H9 (cell line): Measurements from ENCODE around the gene WSCD2. TPM values are rescaled to one million over a fixed set of nuclear protein-coding genes. Genes with fewer than 3 reads are reported as not detected.

Source experiments
- DNase-seq: peaks from one replicate; pipeline ENCODE4 v3.0.0-alpha.2; 2017
- H2AFZ ChIP-seq: one replicate; pipeline ENCODE4 v1.6.1; 2013; ENCODE audit warnings: mild to moderate bottlenecking, low read length, control low read depth, moderate library complexity
- H2AK5ac ChIP-seq: 2 replicates; pipeline ENCODE4 v1.6.1; 2013; ENCODE audit warnings: low read length, control low read depth, mixed read lengths; ENCODE audit not compliant: insufficient read length
- H2BK120ac ChIP-seq: one replicate; pipeline ENCODE4 v1.6.1; 2013; ENCODE audit warnings: low read depth, mild to moderate bottlenecking, low read length, control low read depth, inconsistent platforms; ENCODE audit not compliant: poor library complexity, severe bottlenecking
- H2BK12ac ChIP-seq: 2 replicates; pipeline ENCODE4 v1.6.1; 2013; ENCODE audit warnings: low read length, control low read depth, mixed read lengths, low read depth; ENCODE audit not compliant: insufficient read length
- H2BK15ac ChIP-seq: 2 replicates; pipeline ENCODE4 v1.6.1; 2013; ENCODE audit warnings: low read depth, low read length, control low read depth
- H2BK20ac ChIP-seq: one replicate; pipeline ENCODE4 v1.6.1; 2013; ENCODE audit warnings: low read depth, mild to moderate bottlenecking, low read length, control low read depth, inconsistent platforms; ENCODE audit not compliant: poor library complexity, severe bottlenecking
- H2BK5ac ChIP-seq: 2 replicates; pipeline ENCODE4 v1.6.1; 2013; ENCODE audit warnings: low read length, control low read depth, mixed read lengths; ENCODE audit not compliant: insufficient read length
- H3K14ac ChIP-seq: 2 replicates; pipeline ENCODE4 v1.6.1; 2013; ENCODE audit warnings: low read length, control low read depth; ENCODE audit not compliant: insufficient read depth
- H3K18ac ChIP-seq: 2 replicates; pipeline ENCODE4 v1.6.1; 2013; ENCODE audit warnings: low read depth, mild to moderate bottlenecking, mixed read lengths, low read length, control low read depth; ENCODE audit not compliant: insufficient read length
- H3K23ac ChIP-seq: 2 replicates; pipeline ENCODE4 v1.6.1; 2013; ENCODE audit warnings: low read length, control low read depth, mixed read lengths, low read depth; ENCODE audit not compliant: insufficient read length
- H3K23me2 ChIP-seq: 2 replicates; pipeline ENCODE4 v1.6.1; 2013; ENCODE audit warnings: low read depth, mild to moderate bottlenecking, mixed read lengths, low read length, control low read depth; ENCODE audit not compliant: insufficient read length, poor library complexity, severe bottlenecking
- H3K27ac ChIP-seq: 2 replicates; pipeline ENCODE4 v1.5.1; 2013; ENCODE audit warnings: low read length, control low read depth, mixed read lengths, low read depth; ENCODE audit not compliant: insufficient read length
- H3K27me3 ChIP-seq: 2 replicates; pipeline ENCODE4 v1.6.1; 2013; ENCODE audit warnings: low read length, control low read depth, inconsistent platforms; ENCODE audit not compliant: insufficient read depth
- H3K4ac ChIP-seq: 2 replicates; pipeline ENCODE4 v1.6.1; 2013; ENCODE audit warnings: low read depth, mild to moderate bottlenecking, control low read depth, inconsistent platforms, low read length, moderate library complexity
- H3K4me1 ChIP-seq: 2 replicates; pipeline ENCODE4 v1.6.1; 2013; ENCODE audit warnings: low read length, control low read depth, inconsistent platforms; ENCODE audit not compliant: insufficient read depth
- H3K4me2 ChIP-seq: 2 replicates; pipeline ENCODE4 v1.6.1; 2013; ENCODE audit warnings: low read length, control low read depth, mixed read lengths; ENCODE audit not compliant: insufficient read length, insufficient read depth
- H3K56ac ChIP-seq: 2 replicates; pipeline ENCODE4 v1.6.1; 2013; ENCODE audit warnings: low read depth, mild to moderate bottlenecking, mixed read lengths, low read length, control low read depth; ENCODE audit not compliant: insufficient read length
- H3K79me1 ChIP-seq: 2 replicates; pipeline ENCODE4 v1.6.1; 2013; ENCODE audit warnings: low read depth, mild to moderate bottlenecking, moderate library complexity, low read length, control low read depth, inconsistent platforms; ENCODE audit not compliant: insufficient read depth, poor library complexity, severe bottlenecking
- H3K79me2 ChIP-seq: 2 replicates; pipeline ENCODE4 v1.6.1; 2013; ENCODE audit warnings: low read length, control low read depth, inconsistent platforms; ENCODE audit not compliant: insufficient read depth
- H3K9ac ChIP-seq: 2 replicates; pipeline ENCODE4 v1.6.1; 2013; ENCODE audit warnings: low read length, control low read depth, mixed read lengths; ENCODE audit not compliant: insufficient read length; ENCODE audit errors: extremely low read depth
- H3K9me3 ChIP-seq: one replicate; pipeline ENCODE4 v1.6.1; 2013; ENCODE audit warnings: low read depth, low read length, inconsistent platforms; ENCODE audit not compliant: control insufficient read depth
- H3T11ph ChIP-seq: one replicate; pipeline ENCODE4 v1.6.1; 2013; ENCODE audit warnings: mild to moderate bottlenecking, low read length, control low read depth, inconsistent platforms
- H4K20me1 ChIP-seq: one replicate; pipeline ENCODE4 v1.6.1; 2013; ENCODE audit not compliant: control insufficient read depth, insufficient read length, insufficient read depth
- H4K5ac ChIP-seq: 2 replicates; pipeline ENCODE4 v1.6.1; 2013; ENCODE audit warnings: low read depth, mild to moderate bottlenecking, mixed read lengths, low read length, control low read depth; ENCODE audit not compliant: insufficient read length
- H4K8ac ChIP-seq: replicated peaks from 2 replicates; pipeline ENCODE4 v1.6.1; 2013; ENCODE audit warnings: low read length, control low read depth, mixed read lengths, low read depth; ENCODE audit not compliant: insufficient read length
- H4K91ac ChIP-seq: 2 replicates; pipeline ENCODE4 v1.6.1; 2013; ENCODE audit warnings: low read depth, mild to moderate bottlenecking, moderate library complexity, mixed read lengths, low read length, control low read depth; ENCODE audit not compliant: insufficient read length
- H3K27ac Mint-ChIP-seq, 3 experiments: 2 replicates in 2 of 3; 3 replicates in 1 of 3; pipeline ENCODE4 v1.8.0; 2020 to 2021; ENCODE audit warnings: mixed read lengths in 3 of 3, mild to moderate bottlenecking in 1 of 3, moderate library complexity in 1 of 3
- H3K27me3 Mint-ChIP-seq: 2 replicates; pipeline ENCODE4 v1.8.0; 2021; ENCODE audit warnings: low read depth, mild to moderate bottlenecking, moderate library complexity, mixed read lengths
- H3K36me3 Mint-ChIP-seq, 3 experiments: 2 replicates in 2 of 3; 3 replicates in 1 of 3; pipeline ENCODE4 v1.8.0; 2020 to 2021; ENCODE audit warnings: low read depth in 3 of 3, mixed read lengths in 3 of 3; ENCODE audit not compliant: insufficient read depth in 1 of 3
- H3K4me1 Mint-ChIP-seq, 2 experiments: 2 replicates each; pipeline ENCODE4 v1.8.0; 2020; ENCODE audit warnings: mixed read lengths in 2 of 2
- H3K4me3 Mint-ChIP-seq, 2 experiments: 2 replicates in 1 of 2; 3 replicates in 1 of 2; pipeline ENCODE4 v1.8.0; 2020 to 2021; ENCODE audit warnings: mild to moderate bottlenecking in 2 of 2, mixed read lengths in 2 of 2, moderate library complexity in 1 of 2
- H3K9me3 Mint-ChIP-seq, 2 experiments: 2 replicates in 1 of 2; 3 replicates in 1 of 2; pipeline ENCODE4 v1.8.0; 2020; ENCODE audit warnings: mild to moderate bottlenecking in 2 of 2, mixed read lengths in 2 of 2, moderate library complexity in 1 of 2
- CTCF ChIP-seq: fragments of 200-600 bp; sonication (generic); conservative IDR thresholded peaks from 3 replicates; pipeline ENCODE4 v1.8.0; 2021; ENCODE audit warnings: antibody characterized with exemption, mild to moderate bottlenecking
- WGBS: extraction: QIAGEN DNeasy Blood & Tissue Kit; methylation state at CpG from one replicate; pipeline ENCODE4 v1.1.7; 2013; ENCODE audit warnings: missing lambda C conversion rate, low lambda C conversion rate, mixed read lengths; ENCODE audit not compliant: insufficient read length; ENCODE audit errors: extremely low coverage; 5-methylcytosine and 5-hydroxymethylcytosine counted together
- total RNA-seq: library from RNA; stranded (reverse); gene quantifications from 2 replicates; pipeline ENCODE4 v1.2.1, GENCODE V29; 2021

The WSCD2 gene
- total RNA-seq, 1 experiment from 2014 or later, result 0.92 TPM

GRCh38 chr12:108257004-108257403 is 127.9 kb downstream of the WSCD2 start:
- no peak for DNase-seq
- Histone ChIP-seq H3K23me2 (no peaks in the 10 kb centered on the region), H4K5ac (no peak overlapping the region), H2BK120ac (no peak overlapping the region), H2AFZ (no peak overlapping the region), H3K27me3 (no peaks in the 10 kb centered on the region), H2BK20ac (no peak overlapping the region), H4K91ac (no peak overlapping the region), H3K79me2 (no peaks in the 10 kb centered on the region), H4K8ac (no peak overlapping the region), H3K56ac (no peak overlapping the region), H3K4me1 (peaks cover 7% of the 10 kb centered on the region), H2BK15ac (no peak overlapping the region), H2BK12ac (no peak overlapping the region), H3K14ac (no peak overlapping the region), H3K79me1 (no peaks in the 10 kb centered on the region), H3K9me3 (peaks cover 6% of the 10 kb centered on the region), H3K18ac (no peak overlapping the region), H4K20me1 (no peaks in the 10 kb centered on the region), H3K4me2 (no peak overlapping the region), H3K23ac (no peak overlapping the region), H2BK5ac (no peak overlapping the region), H2AK5ac (no peak overlapping the region), H3T11ph (no peak overlapping the region), H3K4ac (no peak overlapping the region), H3K27ac (no peak overlapping the region), H3K9ac (no peak overlapping the region)
- WGBS, result no CpG with 5 or more reads among the region's 3 CpGs
- peaks cover 23 to 29% of the 10 kb centered on the region in 2 experiments for H3K9me3 Mint-ChIP-seq
- H3K36me3 Mint-ChIP-seq, result peaks cover 4 to 28% (median 15%) of the 10 kb centered on the region in 3 experiments; a peak in 6 of 7 replicates
- H3K4me1 Mint-ChIP-seq, result peaks cover 21 to 29% of the 10 kb centered on the region in 2 experiments
- no peak overlapping the region for H3K4me3 Mint-ChIP-seq
- no peak overlapping the region for H3K27ac Mint-ChIP-seq
- H3K27me3 Mint-ChIP-seq, result peaks cover 7% of the 10 kb centered on the region
- TF ChIP-seq CTCF, result no peak
